ENCODE results near the gene NRAP.

Gene NRAP

GRCh38 chr10:113663908-113664307, at the start of gene NRAP:
Gene NRAP (minus strand): TSS chr10:113664041. CDS start chr10:113663882, 159 bp downstream.
- in situ Hi-C loops (cut with HindIII; ENCODE audit: low sequenced_read_pairs): no loop called here

- in situ Hi-C loops (cut with HindIII; ENCODE audit: low sequenced_read_pairs): no loop called here
These were observed 49.8 kb upstream of the NRAP start for GRCh38 chr10:113713640-113713982.

- in situ Hi-C loops (cut with HindIII; ENCODE audit: low sequenced_read_pairs): no loop called here
These were observed 49.2 kb upstream of the NRAP start for GRCh38 chr10:113712755-113713639.

GRCh38 chr10:113712024-113712423, 48.2 kb upstream of the NRAP start:
- in situ Hi-C loops (cut with HindIII; ENCODE audit: low sequenced_read_pairs): no loop called here

GRCh38 chr10:113711142-113711541, 47.3 kb upstream of the NRAP start:
- in situ Hi-C loops (cut with HindIII; ENCODE audit: low sequenced_read_pairs): no loop called here

- in situ Hi-C loops (cut with HindIII; ENCODE audit: low sequenced_read_pairs): no loop called here
These were observed 45.5 kb upstream of the NRAP start for GRCh38 chr10:113709221-113709838.

- in situ Hi-C loops (cut with HindIII; ENCODE audit: low sequenced_read_pairs): no loop called here
These were observed 44.8 kb upstream of the NRAP start for GRCh38 chr10:113708640-113709039.

GRCh38 chr10:113706623-113707022, 42.8 kb upstream of the NRAP start:
- in situ Hi-C loops (cut with HindIII; ENCODE audit: low sequenced_read_pairs): no loop called here

GRCh38 chr10:113705344-113705652, 41.5 kb upstream of the NRAP start:
- in situ Hi-C loops (cut with HindIII; ENCODE audit: low sequenced_read_pairs): no loop called here

GRCh38 chr10:113704637-113705343, 40.9 kb upstream of the NRAP start:
- in situ Hi-C loops (cut with HindIII; ENCODE audit: low sequenced_read_pairs): no loop called here

- in situ Hi-C loops (cut with HindIII; ENCODE audit: low sequenced_read_pairs): no loop called here
These were observed 33.8 kb upstream of the NRAP start for GRCh38 chr10:113697595-113697994.

GRCh38 chr10:113695691-113696090, 31.9 kb upstream of the NRAP start:
- in situ Hi-C loops (cut with HindIII; ENCODE audit: low sequenced_read_pairs): no loop called here

- in situ Hi-C loops (cut with HindIII; ENCODE audit: low sequenced_read_pairs): no loop called here
These were observed 29.5 kb upstream of the NRAP start for GRCh38 chr10:113693348-113693747.

GRCh38 chr10:113692271-113692670, 28.4 kb upstream of the NRAP start:
- in situ Hi-C loops (cut with HindIII; ENCODE audit: low sequenced_read_pairs): no loop called here

- in situ Hi-C loops (cut with HindIII; ENCODE audit: low sequenced_read_pairs): no loop called here
These were observed 27.5 kb upstream of the NRAP start for GRCh38 chr10:113691381-113691780.

GRCh38 chr10:113690749-113691148, 26.9 kb upstream of the NRAP start:
- in situ Hi-C loops (cut with HindIII; ENCODE audit: low sequenced_read_pairs): no loop called here

- in situ Hi-C loops (cut with HindIII; ENCODE audit: low sequenced_read_pairs): no loop called here
These were observed 25.7 kb upstream of the NRAP start for GRCh38 chr10:113689574-113689973.

GRCh38 chr10:113689057-113689456, 25.2 kb upstream of the NRAP start:
- in situ Hi-C loops (cut with HindIII; ENCODE audit: low sequenced_read_pairs): no loop called here

- in situ Hi-C loops (cut with HindIII; ENCODE audit: low sequenced_read_pairs): no loop called here
These were observed 23.2 kb upstream of the NRAP start for GRCh38 chr10:113687037-113687436.

GRCh38 chr10:113686028-113686427, 22.2 kb upstream of the NRAP start:
- in situ Hi-C loops (cut with HindIII; ENCODE audit: low sequenced_read_pairs): no loop called here

- in situ Hi-C loops (cut with HindIII; ENCODE audit: low sequenced_read_pairs): no loop called here
These were observed 19.5 kb upstream of the NRAP start for GRCh38 chr10:113683300-113683699.
